Heart left ventricle (tissue), 13 donors: Measurements from ENCODE around the gene PTPRO.

ENCODE experiments used
- POLR2A ChIP-seq, 2 donors: fragments of 450-650 bp; IDR thresholded peaks; one replicate each; pipeline ENCODE4 v1.6.1; 2017; ENCODE audit warnings: antibody characterized with exemption in 2 of 2, mild to moderate bottlenecking in 2 of 2, moderate library complexity in 2 of 2
- TF ChIP-seq, protein P1 (sequence below), 12 donors: fragments of 200-600 bp; sonication (generic) in 4 of 12; IDR thresholded peaks; one replicate each; pipeline versions ENCODE4 v1.5.0 to v1.8.0; 2018 to 2022; ENCODE audit warnings: antibody characterized with exemption in 12 of 12, mild to moderate bottlenecking in 5 of 12
- donor health status: ischemic (EF 13 %, LVEDD 7.1; RV severe dilation, severe dysfunction).
- donor health status: DM: no; HTN: yes; CAD: no.
- donor health status: DM: no; HTN: no; CAD: no.
- donor health status: ischemic (EF 25% LVEDD 6.9; RV normal size, moderate dysfunction).
- donor health status: ischemic (EF 25% LVEDD 5.7; RV mildly dilated, moderate dysfunction).
- donor health status: ischemic (EF 35%, LVEDD 5.7; RV mildly dilated, moderate dysfunction).
- donor health status: nonischemic (EF 11% LVEDD 7.7; RV severe dilation, severe dysfunction).
- donor health status: DM: yes; HTN: yes; CAD: no.
- donor health status: PGD.
- donor health status: ischemic (EF 29% LVEDD 5.4; RV normal size, mild dysfunction).
- donor health status: nonischemic (EF 23%, LVEDD 6.1; RV moderate dilation, normal function).

DNA sequence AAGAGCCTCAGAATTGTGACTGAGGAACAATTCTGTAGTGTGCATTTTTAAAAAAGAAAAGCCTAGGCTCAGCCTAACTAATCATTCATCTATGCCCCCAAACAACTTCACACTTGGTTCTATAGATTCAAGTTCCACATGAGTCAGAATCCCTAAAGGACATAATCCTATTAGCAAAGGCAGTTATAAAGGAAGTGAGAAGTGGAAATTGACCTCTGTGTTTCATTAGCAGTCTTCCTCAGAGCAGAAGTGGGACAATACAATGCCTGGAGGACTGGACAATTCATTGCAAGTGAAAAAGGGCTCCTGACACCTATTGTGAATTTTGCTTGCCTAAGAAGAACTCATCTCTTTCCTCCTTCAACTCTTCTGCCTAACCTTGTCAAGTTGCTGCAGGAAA, 222.3 kb downstream of the PTPRO start:
- TF ChIP-seq, protein P1, sequence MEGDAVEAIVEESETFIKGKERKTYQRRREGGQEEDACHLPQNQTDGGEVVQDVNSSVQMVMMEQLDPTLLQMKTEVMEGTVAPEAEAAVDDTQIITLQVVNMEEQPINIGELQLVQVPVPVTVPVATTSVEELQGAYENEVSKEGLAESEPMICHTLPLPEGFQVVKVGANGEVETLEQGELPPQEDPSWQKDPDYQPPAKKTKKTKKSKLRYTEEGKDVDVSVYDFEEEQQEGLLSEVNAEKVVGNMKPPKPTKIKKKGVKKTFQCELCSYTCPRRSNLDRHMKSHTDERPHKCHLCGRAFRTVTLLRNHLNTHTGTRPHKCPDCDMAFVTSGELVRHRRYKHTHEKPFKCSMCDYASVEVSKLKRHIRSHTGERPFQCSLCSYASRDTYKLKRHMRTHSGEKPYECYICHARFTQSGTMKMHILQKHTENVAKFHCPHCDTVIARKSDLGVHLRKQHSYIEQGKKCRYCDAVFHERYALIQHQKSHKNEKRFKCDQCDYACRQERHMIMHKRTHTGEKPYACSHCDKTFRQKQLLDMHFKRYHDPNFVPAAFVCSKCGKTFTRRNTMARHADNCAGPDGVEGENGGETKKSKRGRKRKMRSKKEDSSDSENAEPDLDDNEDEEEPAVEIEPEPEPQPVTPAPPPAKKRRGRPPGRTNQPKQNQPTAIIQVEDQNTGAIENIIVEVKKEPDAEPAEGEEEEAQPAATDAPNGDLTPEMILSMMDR (IDR thresholded peaks at IDR 0.05): no peak
- TF ChIP-seq POLR2A (IDR thresholded peaks at IDR 0.05): no peak
